ENCODE measurements around the gene NBPF3. TPM values are rescaled to one million over a fixed set of nuclear protein-coding genes. Genes with fewer than 3 reads are reported as not detected.

The NBPF3 gene
- polyA plus RNA-seq, 2 of the 4 experiments (the other 2 are of a cell fraction) = 7.4 to 8.5 TPM

DNA sequence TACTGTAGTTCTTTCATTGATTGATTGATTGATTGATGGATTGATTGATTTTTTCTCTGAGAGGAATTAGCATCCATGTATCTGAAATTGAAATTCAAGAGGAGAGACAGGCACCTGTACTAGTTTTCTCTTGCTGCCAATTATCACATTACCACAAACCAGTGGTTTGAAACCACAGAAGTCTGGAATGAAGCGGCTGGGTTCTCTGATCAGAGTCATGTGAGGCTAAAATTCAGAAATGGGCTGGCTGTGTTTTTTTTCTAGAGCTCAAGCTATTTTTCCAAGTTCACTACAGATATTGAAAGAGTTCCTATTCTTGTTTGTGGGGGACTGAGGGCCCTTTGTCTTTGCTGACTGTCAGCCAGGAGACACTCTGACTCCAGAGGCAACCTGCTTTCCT, 10.0 kb downstream of the NBPF3 start:
- CTCF ChIA-PET = no interaction called here
- DNase-seq (ENCODE audit: low read depth in 1 of 2, low spot score in 1 of 2) = no peak
- POLR2A ChIA-PET = no interaction called here
- Histone ChIP-seq H3K4me3 (no peak overlapping the region), H3K4me2 (no peak overlapping the region), H3K4me1 (peaks cover 9% of the 10 kb centered on the region; the same call in 2 of the 3 replicates), H3K27ac (no peak overlapping the region), H3K9me3 (no peaks in the 10 kb centered on the region)
- no peak for ATAC-seq
- TF ChIP-seq TP53 (CRISPR knock-in tag; IDR thresholded peaks at IDR 0.05) (no peak), POLR2AphosphoS2 (conservative IDR thresholded peaks at IDR 0.05; ENCODE audit: low read length) (no peak), CHD4 (IDR thresholded peaks at IDR 0.05; ENCODE audit: borderline replicate concordance) (no peak), ZSCAN20 (CRISPR knock-in tag; IDR thresholded peaks at IDR 0.05) (no peak), POLR2A (IDR thresholded peaks at IDR 0.05; ENCODE audit: low read length) (no peak), RFX5 (IDR thresholded peaks at IDR 0.05) (no peak), HOXA7 (CRISPR knock-in tag; IDR thresholded peaks at IDR 0.05) (no peak), ZFP36 (IDR thresholded peaks at IDR 0.05; ENCODE audit: borderline replicate concordance, partially characterized antibody) (no peak)
- TF ChIP-seq, protein P1, sequence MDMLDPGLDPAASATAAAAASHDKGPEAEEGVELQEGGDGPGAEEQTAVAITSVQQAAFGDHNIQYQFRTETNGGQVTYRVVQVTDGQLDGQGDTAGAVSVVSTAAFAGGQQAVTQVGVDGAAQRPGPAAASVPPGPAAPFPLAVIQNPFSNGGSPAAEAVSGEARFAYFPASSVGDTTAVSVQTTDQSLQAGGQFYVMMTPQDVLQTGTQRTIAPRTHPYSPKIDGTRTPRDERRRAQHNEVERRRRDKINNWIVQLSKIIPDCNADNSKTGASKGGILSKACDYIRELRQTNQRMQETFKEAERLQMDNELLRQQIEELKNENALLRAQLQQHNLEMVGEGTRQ (IDR thresholded peaks at IDR 0.05) = no peak
- no peak for FAIRE-seq
- WGBS (ENCODE audit: missing lambda C conversion rate) = 100% methylated on average over 1 of the region's 1 CpG

DNA sequence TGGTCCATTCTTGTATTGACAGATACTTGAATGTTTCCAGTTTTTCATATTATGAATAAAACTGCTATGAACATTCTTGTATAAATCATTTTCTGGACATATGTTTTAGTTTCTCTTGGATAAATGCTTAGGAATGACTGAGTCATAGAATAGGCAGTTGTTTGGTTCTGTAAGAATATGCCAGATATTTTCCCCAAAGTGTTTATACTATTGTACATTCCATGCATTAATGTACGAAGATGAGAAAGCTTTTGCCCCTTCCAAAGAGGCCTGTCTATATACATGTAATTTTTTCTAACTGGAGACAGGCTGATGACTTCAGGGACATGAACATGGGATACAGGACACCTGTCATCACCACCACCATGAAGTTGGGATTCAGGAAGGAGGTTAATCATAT, 11.3 kb downstream of the NBPF3 start:
- H3K4me3 ChIP-seq = no peak overlapping the region
- no peak overlapping the region for H3K27ac ChIP-seq
- 33% methylated on average over 1 of the region's 1 CpG for WGBS (ENCODE audit: missing lambda C conversion rate)
- DNase-seq (ENCODE audit: low read depth in 1 of 2, low spot score in 1 of 2) (no peak), FAIRE-seq (no peak), ATAC-seq (no peak)
- TF ChIP-seq CHD2 (IDR thresholded peaks at IDR 0.05; ENCODE audit: low read length, partially characterized antibody) = no peak
- no peak for TF ChIP-seq JUNB (IDR thresholded peaks at IDR 0.05)
- TF ChIP-seq ZFP36 (IDR thresholded peaks at IDR 0.05; ENCODE audit: borderline replicate concordance, partially characterized antibody) = no peak
- TF ChIP-seq NR3C1 (IDR thresholded peaks at IDR 0.05) = no peak
- no peak for TF ChIP-seq ZC3H11A (IDR thresholded peaks at IDR 0.05)
- no peak for TF ChIP-seq KDM1A (IDR thresholded peaks at IDR 0.05; ENCODE audit: low read depth)
- TF ChIP-seq ZSCAN20 (CRISPR knock-in tag; IDR thresholded peaks at IDR 0.05) = no peak
- TF ChIP-seq CBX2 (IDR thresholded peaks at IDR 0.05; ENCODE audit: borderline replicate concordance, low read depth) = no peak
- no peak for TF ChIP-seq ZNF302 (CRISPR knock-in tag; IDR thresholded peaks at IDR 0.05)
- no peak for TF ChIP-seq MAZ (IDR thresholded peaks at IDR 0.05; ENCODE audit: borderline replicate concordance, low read depth, low read length)
- no peak for TF ChIP-seq EP300 (IDR thresholded peaks at IDR 0.05)
- TF ChIP-seq POLR2AphosphoS2 (conservative IDR thresholded peaks at IDR 0.05; ENCODE audit: low read length) = no peak
- TF ChIP-seq RNF2 (IDR thresholded peaks at IDR 0.05; ENCODE audit: borderline replicate concordance, low read depth) = no peak
- TF ChIP-seq CBX8 (IDR thresholded peaks at IDR 0.05) = no peak
- no peak for TF ChIP-seq RARB (CRISPR knock-in tag; IDR thresholded peaks at IDR 0.05)
- TF ChIP-seq SREBF2 (IDR thresholded peaks at IDR 0.05) = no peak
- H3K9me3 ChIP-seq = no peaks in the 10 kb centered on the region
- ChIA-PET CTCF (no interaction called here), POLR2A (no interaction called here)
- no peak overlapping the region for H3K4me2 ChIP-seq
- peaks cover 9% of the 10 kb centered on the region; the same call in 2 of the 3 replicates for H3K4me1 ChIP-seq

DNA sequence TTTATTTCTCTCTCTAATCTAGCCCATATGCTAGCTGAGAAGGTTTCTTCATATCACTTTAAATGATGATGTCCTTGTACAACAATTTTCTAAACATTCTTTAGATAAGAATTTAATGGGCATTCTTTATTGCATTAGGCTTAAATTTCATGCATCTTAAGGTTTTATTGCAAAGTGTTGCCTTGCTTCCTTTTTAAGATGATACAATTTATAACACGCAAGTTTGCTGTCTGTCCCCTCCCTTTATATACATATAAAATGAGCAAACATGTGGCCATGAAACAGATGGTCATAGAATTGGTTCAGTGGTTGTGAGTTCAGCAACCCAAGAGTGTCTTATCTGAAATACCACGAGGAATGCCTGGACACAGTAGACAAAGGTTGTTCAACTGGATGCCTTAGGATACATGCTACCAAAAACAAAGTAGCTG, 12.1 kb downstream of the NBPF3 start:
- ChIA-PET POLR2A (no interaction called here), CTCF (no interaction called here)
- H3K4me2 ChIP-seq = no peak overlapping the region
- FAIRE-seq = no peak
- no peak overlapping the region for H3K27ac ChIP-seq
- no peak for DNase-seq (ENCODE audit: low read depth in 1 of 2, low spot score in 1 of 2)
- no peak for ATAC-seq
- peaks cover 9% of the 10 kb centered on the region; the same call in 2 of the 3 replicates for H3K4me1 ChIP-seq
- no peaks in the 10 kb centered on the region for H3K9me3 ChIP-seq
- WGBS (ENCODE audit: missing lambda C conversion rate) = 80% methylated on average over 2 of the region's 2 CpGs
- H3K4me3 ChIP-seq = no peak overlapping the region
- TF ChIP-seq MAFK (IDR thresholded peaks at IDR 0.05; ENCODE audit: partially characterized antibody) (no peak), HEYL (CRISPR knock-in tag; IDR thresholded peaks at IDR 0.05) (no peak), POLR2AphosphoS2 (conservative IDR thresholded peaks at IDR 0.05; ENCODE audit: low read length) (no peak), FOSB (CRISPR knock-in tag; IDR thresholded peaks at IDR 0.05) (no peak), EHMT2 (IDR thresholded peaks at IDR 0.05; ENCODE audit: low read depth) (no peak), PHF8 (IDR thresholded peaks at IDR 0.05; ENCODE audit: borderline replicate concordance, low read depth) (no peak), RAD21 (conservative IDR thresholded peaks at IDR 0.05 in 1 of 2, IDR thresholded peaks at IDR 0.05 in 1 of 2) (no peak), MYC (IDR thresholded peaks at IDR 0.05; ENCODE audit: borderline replicate concordance, low read length) (no peak), RARB (CRISPR knock-in tag; IDR thresholded peaks at IDR 0.05) (no peak), CEBPB (IDR thresholded peaks at IDR 0.05) (no peak), HOXA7 (CRISPR knock-in tag; IDR thresholded peaks at IDR 0.05) (no peak)
- TF ChIP-seq, protein P2, sequence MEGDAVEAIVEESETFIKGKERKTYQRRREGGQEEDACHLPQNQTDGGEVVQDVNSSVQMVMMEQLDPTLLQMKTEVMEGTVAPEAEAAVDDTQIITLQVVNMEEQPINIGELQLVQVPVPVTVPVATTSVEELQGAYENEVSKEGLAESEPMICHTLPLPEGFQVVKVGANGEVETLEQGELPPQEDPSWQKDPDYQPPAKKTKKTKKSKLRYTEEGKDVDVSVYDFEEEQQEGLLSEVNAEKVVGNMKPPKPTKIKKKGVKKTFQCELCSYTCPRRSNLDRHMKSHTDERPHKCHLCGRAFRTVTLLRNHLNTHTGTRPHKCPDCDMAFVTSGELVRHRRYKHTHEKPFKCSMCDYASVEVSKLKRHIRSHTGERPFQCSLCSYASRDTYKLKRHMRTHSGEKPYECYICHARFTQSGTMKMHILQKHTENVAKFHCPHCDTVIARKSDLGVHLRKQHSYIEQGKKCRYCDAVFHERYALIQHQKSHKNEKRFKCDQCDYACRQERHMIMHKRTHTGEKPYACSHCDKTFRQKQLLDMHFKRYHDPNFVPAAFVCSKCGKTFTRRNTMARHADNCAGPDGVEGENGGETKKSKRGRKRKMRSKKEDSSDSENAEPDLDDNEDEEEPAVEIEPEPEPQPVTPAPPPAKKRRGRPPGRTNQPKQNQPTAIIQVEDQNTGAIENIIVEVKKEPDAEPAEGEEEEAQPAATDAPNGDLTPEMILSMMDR (IDR thresholded peaks at IDR 0.05) = no peak
- TF ChIP-seq, protein P3, sequence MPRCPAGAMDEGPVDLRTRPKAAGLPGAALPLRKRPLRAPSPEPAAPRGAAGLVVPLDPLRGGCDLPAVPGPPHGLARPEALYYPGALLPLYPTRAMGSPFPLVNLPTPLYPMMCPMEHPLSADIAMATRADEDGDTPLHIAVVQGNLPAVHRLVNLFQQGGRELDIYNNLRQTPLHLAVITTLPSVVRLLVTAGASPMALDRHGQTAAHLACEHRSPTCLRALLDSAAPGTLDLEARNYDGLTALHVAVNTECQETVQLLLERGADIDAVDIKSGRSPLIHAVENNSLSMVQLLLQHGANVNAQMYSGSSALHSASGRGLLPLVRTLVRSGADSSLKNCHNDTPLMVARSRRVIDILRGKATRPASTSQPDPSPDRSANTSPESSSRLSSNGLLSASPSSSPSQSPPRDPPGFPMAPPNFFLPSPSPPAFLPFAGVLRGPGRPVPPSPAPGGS (IDR thresholded peaks at IDR 0.05) = no peak
- TF ChIP-seq, protein P4, sequence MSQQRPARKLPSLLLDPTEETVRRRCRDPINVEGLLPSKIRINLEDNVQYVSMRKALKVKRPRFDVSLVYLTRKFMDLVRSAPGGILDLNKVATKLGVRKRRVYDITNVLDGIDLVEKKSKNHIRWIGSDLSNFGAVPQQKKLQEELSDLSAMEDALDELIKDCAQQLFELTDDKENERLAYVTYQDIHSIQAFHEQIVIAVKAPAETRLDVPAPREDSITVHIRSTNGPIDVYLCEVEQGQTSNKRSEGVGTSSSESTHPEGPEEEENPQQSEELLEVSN (IDR thresholded peaks at IDR 0.05; ENCODE audit: borderline replicate concordance, low read depth) = no peak

Data from A549 (cell line).